Liver (tissue), 9 donors: Measurements from ENCODE around the gene STK39. TPM values are rescaled to one million over a fixed set of nuclear protein-coding genes. Genes with fewer than 3 reads are reported as not detected.

Experiments
- DNase-seq: peaks from one replicate; pipeline ENCODE4 v3.0.0-alpha.2; 2017; ENCODE audit warnings: low spot score
- H3K27ac ChIP-seq, 2 donors: one replicate each; pipeline ENCODE4 v1.7.0; 2013; ENCODE audit warnings: inconsistent platforms in 2 of 2, low read length in 2 of 2, control low read depth in 1 of 2, low read depth in 1 of 2, mild to moderate bottlenecking in 1 of 2
- H3K27me3 ChIP-seq, 4 donors: one replicate each; pipeline versions ENCODE4 v1.6.1 to v1.7.0; 2013; ENCODE audit warnings: low read length in 3 of 4, inconsistent platforms in 1 of 4, mild to moderate bottlenecking in 1 of 4, moderate library complexity in 1 of 4; ENCODE audit not compliant: control insufficient read depth in 4 of 4, insufficient read depth in 4 of 4
- H3K36me3 ChIP-seq, 4 donors: one replicate each; pipeline versions ENCODE4 v1.6.1 to v1.7.0; 2013; ENCODE audit warnings: low read length in 3 of 4, mild to moderate bottlenecking in 3 of 4, low read depth in 1 of 4, moderate library complexity in 1 of 4; ENCODE audit not compliant: control insufficient read depth in 4 of 4, insufficient read depth in 3 of 4
- H3K4me1 ChIP-seq, 4 donors: one replicate each; pipeline versions ENCODE4 v1.6.1 to v1.7.0; 2013; ENCODE audit warnings: low read length in 3 of 4, mild to moderate bottlenecking in 3 of 4, moderate library complexity in 1 of 4; ENCODE audit not compliant: control insufficient read depth in 4 of 4, insufficient read depth in 4 of 4
- H3K4me3 ChIP-seq, 3 donors: one replicate each; pipeline versions ENCODE4 v1.6.1 to v1.7.0; 2013; ENCODE audit warnings: low read length in 3 of 3, control low read depth in 1 of 3, low read depth in 1 of 3, mild to moderate bottlenecking in 1 of 3
- H3K9ac ChIP-seq, 2 donors: one replicate each; pipeline ENCODE4 v1.7.0; 2013; ENCODE audit warnings: low read length in 2 of 2, mild to moderate bottlenecking in 2 of 2, moderate library complexity in 2 of 2, control low read depth in 1 of 2, low read depth in 1 of 2
- H3K9me3 ChIP-seq, 4 donors: one replicate each; pipeline versions ENCODE4 v1.6.1 to v1.7.0; 2013; ENCODE audit warnings: low read length in 3 of 4; ENCODE audit not compliant: control insufficient read depth in 4 of 4
- EGR1 ChIP-seq, 2 donors: IDR thresholded peaks; 2 replicates each; pipeline ENCODE4 v1.6.1; 2016 to 2018; ENCODE audit warnings: antibody characterized with exemption in 2 of 2, low read depth in 2 of 2
- FOXA2 ChIP-seq: IDR thresholded peaks from 2 replicates; pipeline ENCODE4 v1.6.1; 2016; ENCODE audit warnings: antibody characterized with exemption
- GABPA ChIP-seq, 2 donors: IDR thresholded peaks in 1 of 2; conservative IDR thresholded peaks in 1 of 2; 2 replicates each; pipeline ENCODE4 v1.6.1; 2016; ENCODE audit warnings: antibody characterized with exemption in 2 of 2, mild to moderate bottlenecking in 1 of 2, moderate library complexity in 1 of 2
- HNF4A ChIP-seq, 2 donors: conservative IDR thresholded peaks; 2 replicates each; pipeline ENCODE4 v1.6.1; 2016; ENCODE audit warnings: antibody characterized with exemption in 2 of 2, mild to moderate bottlenecking in 2 of 2
- NR2F2 ChIP-seq: IDR thresholded peaks from 2 replicates; pipeline ENCODE4 v1.6.1; 2016; ENCODE audit warnings: antibody characterized with exemption
- RXRA ChIP-seq, 2 donors: IDR thresholded peaks; 2 replicates each; pipeline ENCODE4 v1.6.1; 2017 to 2018; ENCODE audit warnings: antibody characterized with exemption in 2 of 2, mild to moderate bottlenecking in 1 of 2
- SP1 ChIP-seq: IDR thresholded peaks from 2 replicates; pipeline ENCODE4 v1.6.1; 2018; ENCODE audit warnings: antibody characterized with exemption, mild to moderate bottlenecking
- TAF1 ChIP-seq: conservative IDR thresholded peaks from 2 replicates; pipeline ENCODE4 v1.6.1; 2016; ENCODE audit warnings: antibody characterized with exemption, mild to moderate bottlenecking
- YY1 ChIP-seq: IDR thresholded peaks from 2 replicates; pipeline ENCODE4 v1.6.1; 2016; ENCODE audit warnings: antibody characterized with exemption, mild to moderate bottlenecking
- WGBS: extraction: QIAGEN DNeasy Blood & Tissue Kit; methylation state at CpG from one replicate; pipeline ENCODE4 v1.1.7; 2013; 5-methylcytosine and 5-hydroxymethylcytosine counted together
- polyA plus RNA-seq, 2 donors: library from polyadenylated mRNA; stranded (reverse) in 1 of 2; unstranded in 1 of 2; fragments of 200-250 nt in 1 of 2; fragments of >200 nt in 1 of 2; fragmentation: Nextera tagmentation in 1 of 2; extraction: Ambion mirVana in 1 of 2; gene quantifications; one replicate each; pipeline versions ENCODE4 v1.2.1 to v1.2.3, GENCODE V29; 2013 to 2015
- total RNA-seq, 2 donors: library from RNA; depleted of rRNA; stranded (reverse); fragments of >200 nt; gene quantifications; one replicate each; pipeline ENCODE4 v1.2.3, GENCODE V29; 2014
- TF ChIP-seq, protein P1 (sequence below): IDR thresholded peaks from 2 replicates; pipeline ENCODE4 v1.6.1; 2016; ENCODE audit warnings: antibody characterized with exemption
- TF ChIP-seq, protein P2 (sequence below): fragments of 150-350 bp; IDR thresholded peaks from 2 replicates; pipeline ENCODE4 v1.5.1; 2017; ENCODE audit warnings: improper control_type of control experiment, low read depth, low read length; ENCODE audit not compliant: missing input control
- TF ChIP-seq, protein P3 (sequence below): IDR thresholded peaks from 2 replicates; pipeline ENCODE4 v1.6.1; 2016; ENCODE audit warnings: antibody characterized with exemption
- TF ChIP-seq, protein P4 (sequence below): IDR thresholded peaks from 2 replicates; pipeline ENCODE4 v1.6.1; 2016; ENCODE audit warnings: antibody characterized with exemption, mild to moderate bottlenecking
- donor health status: healthy.
- donor health status: healthy.
- donor health status: healthy.
- donor health status: healthy.
- donor health status: healthy.

The STK39 gene
- total and polyA plus RNA-seq, 4 donors = 0.29 to 1.8 (median 0.73) TPM

DNA sequence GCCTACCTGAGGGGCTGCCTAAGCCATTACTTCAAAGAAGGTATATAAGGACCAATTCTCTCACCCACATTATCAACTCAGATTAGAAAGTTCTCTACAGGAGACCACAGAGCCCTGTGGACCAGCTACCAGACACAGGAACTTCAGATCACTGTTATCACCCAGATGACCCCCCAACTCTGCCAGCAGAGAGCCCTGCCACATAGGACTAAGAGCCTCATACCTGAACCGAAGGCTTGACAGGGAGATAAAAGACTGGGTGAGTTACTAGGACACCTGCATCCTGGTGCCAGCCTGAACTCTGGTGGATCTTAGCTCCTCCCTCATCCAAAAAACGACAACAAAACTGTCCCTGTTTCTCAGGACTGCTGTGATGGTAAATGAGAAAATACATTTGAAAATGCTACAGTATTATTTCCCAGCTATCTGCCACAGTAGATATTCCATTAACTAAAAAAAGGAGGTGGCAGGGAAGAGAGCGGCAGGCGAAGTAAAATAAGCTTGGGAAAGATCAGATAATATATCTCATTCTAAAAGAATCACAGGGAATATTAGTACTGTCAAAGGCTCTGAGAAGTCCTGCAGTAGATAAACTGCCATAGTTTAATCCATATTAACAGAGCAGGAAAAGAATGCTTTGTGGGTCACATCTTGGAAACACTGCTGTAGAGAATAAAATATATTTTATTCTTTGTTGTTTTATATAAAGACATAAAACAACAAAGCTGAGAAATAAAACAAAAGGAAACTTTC, 79.7 kb downstream of the STK39 start:
- H3K9ac ChIP-seq = no peak overlapping the region
- TF ChIP-seq, protein P1, sequence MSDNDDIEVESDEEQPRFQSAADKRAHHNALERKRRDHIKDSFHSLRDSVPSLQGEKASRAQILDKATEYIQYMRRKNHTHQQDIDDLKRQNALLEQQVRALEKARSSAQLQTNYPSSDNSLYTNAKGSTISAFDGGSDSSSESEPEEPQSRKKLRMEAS = no peak
- TF ChIP-seq HNF4A (conservative IDR thresholded peaks at IDR 0.05) (no peak), SP1 (no peak), YY1 (no peak), GABPA (IDR thresholded peaks at IDR 0.05 in 1 of 2, conservative IDR thresholded peaks at IDR 0.05 in 1 of 2) (no peak), TAF1 (no peak), NR2F2 (no peak), RXRA (IDR thresholded peaks at IDR 0.05) (no peak)
- TF ChIP-seq, protein P2, sequence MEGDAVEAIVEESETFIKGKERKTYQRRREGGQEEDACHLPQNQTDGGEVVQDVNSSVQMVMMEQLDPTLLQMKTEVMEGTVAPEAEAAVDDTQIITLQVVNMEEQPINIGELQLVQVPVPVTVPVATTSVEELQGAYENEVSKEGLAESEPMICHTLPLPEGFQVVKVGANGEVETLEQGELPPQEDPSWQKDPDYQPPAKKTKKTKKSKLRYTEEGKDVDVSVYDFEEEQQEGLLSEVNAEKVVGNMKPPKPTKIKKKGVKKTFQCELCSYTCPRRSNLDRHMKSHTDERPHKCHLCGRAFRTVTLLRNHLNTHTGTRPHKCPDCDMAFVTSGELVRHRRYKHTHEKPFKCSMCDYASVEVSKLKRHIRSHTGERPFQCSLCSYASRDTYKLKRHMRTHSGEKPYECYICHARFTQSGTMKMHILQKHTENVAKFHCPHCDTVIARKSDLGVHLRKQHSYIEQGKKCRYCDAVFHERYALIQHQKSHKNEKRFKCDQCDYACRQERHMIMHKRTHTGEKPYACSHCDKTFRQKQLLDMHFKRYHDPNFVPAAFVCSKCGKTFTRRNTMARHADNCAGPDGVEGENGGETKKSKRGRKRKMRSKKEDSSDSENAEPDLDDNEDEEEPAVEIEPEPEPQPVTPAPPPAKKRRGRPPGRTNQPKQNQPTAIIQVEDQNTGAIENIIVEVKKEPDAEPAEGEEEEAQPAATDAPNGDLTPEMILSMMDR = no peak
- TF ChIP-seq, protein P3, sequence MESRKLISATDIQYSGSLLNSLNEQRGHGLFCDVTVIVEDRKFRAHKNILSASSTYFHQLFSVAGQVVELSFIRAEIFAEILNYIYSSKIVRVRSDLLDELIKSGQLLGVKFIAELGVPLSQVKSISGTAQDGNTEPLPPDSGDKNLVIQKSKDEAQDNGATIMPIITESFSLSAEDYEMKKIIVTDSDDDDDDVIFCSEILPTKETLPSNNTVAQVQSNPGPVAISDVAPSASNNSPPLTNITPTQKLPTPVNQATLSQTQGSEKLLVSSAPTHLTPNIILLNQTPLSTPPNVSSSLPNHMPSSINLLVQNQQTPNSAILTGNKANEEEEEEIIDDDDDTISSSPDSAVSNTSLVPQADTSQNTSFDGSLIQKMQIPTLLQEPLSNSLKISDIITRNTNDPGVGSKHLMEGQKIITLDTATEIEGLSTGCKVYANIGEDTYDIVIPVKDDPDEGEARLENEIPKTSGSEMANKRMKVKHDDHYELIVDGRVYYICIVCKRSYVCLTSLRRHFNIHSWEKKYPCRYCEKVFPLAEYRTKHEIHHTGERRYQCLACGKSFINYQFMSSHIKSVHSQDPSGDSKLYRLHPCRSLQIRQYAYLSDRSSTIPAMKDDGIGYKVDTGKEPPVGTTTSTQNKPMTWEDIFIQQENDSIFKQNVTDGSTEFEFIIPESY = no peak
- TF ChIP-seq, protein P4, sequence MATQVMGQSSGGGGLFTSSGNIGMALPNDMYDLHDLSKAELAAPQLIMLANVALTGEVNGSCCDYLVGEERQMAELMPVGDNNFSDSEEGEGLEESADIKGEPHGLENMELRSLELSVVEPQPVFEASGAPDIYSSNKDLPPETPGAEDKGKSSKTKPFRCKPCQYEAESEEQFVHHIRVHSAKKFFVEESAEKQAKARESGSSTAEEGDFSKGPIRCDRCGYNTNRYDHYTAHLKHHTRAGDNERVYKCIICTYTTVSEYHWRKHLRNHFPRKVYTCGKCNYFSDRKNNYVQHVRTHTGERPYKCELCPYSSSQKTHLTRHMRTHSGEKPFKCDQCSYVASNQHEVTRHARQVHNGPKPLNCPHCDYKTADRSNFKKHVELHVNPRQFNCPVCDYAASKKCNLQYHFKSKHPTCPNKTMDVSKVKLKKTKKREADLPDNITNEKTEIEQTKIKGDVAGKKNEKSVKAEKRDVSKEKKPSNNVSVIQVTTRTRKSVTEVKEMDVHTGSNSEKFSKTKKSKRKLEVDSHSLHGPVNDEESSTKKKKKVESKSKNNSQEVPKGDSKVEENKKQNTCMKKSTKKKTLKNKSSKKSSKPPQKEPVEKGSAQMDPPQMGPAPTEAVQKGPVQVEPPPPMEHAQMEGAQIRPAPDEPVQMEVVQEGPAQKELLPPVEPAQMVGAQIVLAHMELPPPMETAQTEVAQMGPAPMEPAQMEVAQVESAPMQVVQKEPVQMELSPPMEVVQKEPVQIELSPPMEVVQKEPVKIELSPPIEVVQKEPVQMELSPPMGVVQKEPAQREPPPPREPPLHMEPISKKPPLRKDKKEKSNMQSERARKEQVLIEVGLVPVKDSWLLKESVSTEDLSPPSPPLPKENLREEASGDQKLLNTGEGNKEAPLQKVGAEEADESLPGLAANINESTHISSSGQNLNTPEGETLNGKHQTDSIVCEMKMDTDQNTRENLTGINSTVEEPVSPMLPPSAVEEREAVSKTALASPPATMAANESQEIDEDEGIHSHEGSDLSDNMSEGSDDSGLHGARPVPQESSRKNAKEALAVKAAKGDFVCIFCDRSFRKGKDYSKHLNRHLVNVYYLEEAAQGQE = no peak
- H3K4me3 ChIP-seq = no peak overlapping the region
- no peaks in the 10 kb centered on the region for H3K27me3 ChIP-seq
- H3K27ac ChIP-seq = no peak overlapping the region
- no peaks in the 10 kb centered on the region for H3K36me3 ChIP-seq
- H3K9me3 ChIP-seq = no peaks in the 10 kb centered on the region
- no peak for DNase-seq
- WGBS = 86% methylated on average over 4 of the region's 4 CpGs
- H3K4me1 ChIP-seq = no peaks in the 10 kb centered on the region

DNA sequence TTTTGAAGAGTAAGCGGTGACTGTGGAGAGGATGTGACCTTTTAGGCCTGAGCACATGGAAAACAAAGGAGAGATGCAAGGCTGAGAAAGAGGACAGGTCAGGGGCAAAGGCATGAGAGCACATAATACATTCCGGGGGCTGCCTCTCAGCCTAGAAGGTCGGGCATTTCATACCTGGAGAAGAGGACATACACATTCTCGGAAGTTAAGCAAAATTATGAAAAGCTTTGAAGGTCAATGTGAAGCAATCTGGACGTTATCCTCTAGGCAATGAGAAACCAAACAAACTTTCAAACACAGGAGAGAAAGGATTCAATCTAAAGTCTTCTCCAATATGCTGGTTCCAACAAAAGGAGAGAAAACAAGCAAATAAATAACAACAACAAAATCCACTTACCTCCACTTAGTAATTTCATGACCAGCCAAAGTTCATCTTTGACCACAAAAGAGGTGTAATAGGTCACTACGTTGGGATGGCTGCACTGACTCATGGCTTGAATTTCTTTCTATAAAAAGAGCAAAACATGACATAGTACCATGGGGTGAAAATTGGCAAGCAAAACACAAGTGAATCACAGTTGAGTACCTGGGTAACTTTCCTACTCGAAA, 80.4 kb downstream of the STK39 start:
- no peaks in the 10 kb centered on the region for H3K4me1 ChIP-seq
- WGBS = 65% methylated on average over 7 of the region's 7 CpGs
- no peaks in the 10 kb centered on the region for H3K9me3 ChIP-seq
- DNase-seq = no peak
- TF ChIP-seq FOXA2 (no peak), EGR1 (IDR thresholded peaks at IDR 0.05; ENCODE audit: low read depth in 2 of 2) (no peak)
- no peaks in the 10 kb centered on the region for H3K36me3 ChIP-seq
- H3K27me3 ChIP-seq = no peaks in the 10 kb centered on the region
- H3K4me3 ChIP-seq = no peak overlapping the region
- H3K9ac ChIP-seq = no peak overlapping the region
- no peak overlapping the region for H3K27ac ChIP-seq
